HepG2 (cell line): ENCODE results near the gene PRR33. TPM values are rescaled to one million over a fixed set of nuclear protein-coding genes. Genes with fewer than 3 reads are reported as not detected.

Experiments
- ATF1 ChIP-seq: IDR thresholded peaks from 2 replicates; pipeline ENCODE4 v1.6.1; 2016; ENCODE audit warnings: mild to moderate bottlenecking, control low read depth
- ATF7-NPFF ChIP-seq: sonication (generic); formaldehyde crosslinking; IDR thresholded peaks from 2 replicates; pipeline ENCODE4 v1.8.1; 2023; ENCODE audit warnings: mild to moderate bottlenecking, low read depth, missing genetic modification reagents, moderate library complexity
- BCL6 ChIP-seq: IDR thresholded peaks from 2 replicates; pipeline ENCODE4 v1.6.1; 2016; ENCODE audit warnings: missing genetic modification reagents, missing compliant biosample characterization
- FOXM1 ChIP-seq: sonication (generic); formaldehyde crosslinking; IDR thresholded peaks from 2 replicates; pipeline ENCODE4 v1.5.0; 2020; ENCODE audit warnings: missing genetic modification reagents
- HMG20B ChIP-seq: conservative IDR thresholded peaks from 2 replicates; pipeline ENCODE4 v1.6.1; 2016; ENCODE audit warnings: missing genetic modification reagents, missing compliant biosample characterization
- IKZF4 ChIP-seq: sonication (generic); formaldehyde crosslinking; IDR thresholded peaks from 2 replicates; pipeline ENCODE4 v1.5.1; 2020; ENCODE audit warnings: borderline replicate concordance, mild to moderate bottlenecking, low read depth, missing genetic modification reagents; ENCODE audit errors: not compliant biosample characterization
- PITX1 ChIP-seq: sonication (generic); formaldehyde crosslinking; IDR thresholded peaks from 2 replicates; pipeline ENCODE4 v1.5.1; 2020; ENCODE audit warnings: mild to moderate bottlenecking, missing genetic modification reagents
- REL ChIP-seq: sonication (generic); formaldehyde crosslinking; conservative IDR thresholded peaks from 2 replicates; pipeline ENCODE4 v1.8.0; 2022; ENCODE audit warnings: mild to moderate bottlenecking, missing genetic modification reagents, moderate library complexity
- ZFP90 ChIP-seq: sonication (generic); formaldehyde crosslinking; IDR thresholded peaks from 2 replicates; pipeline ENCODE4 v1.8.0; 2022; ENCODE audit warnings: missing genetic modification reagents, mild to moderate bottlenecking, inconsistent platforms, borderline replicate concordance
- ZNF10 ChIP-seq: sonication (generic); formaldehyde crosslinking; IDR thresholded peaks from 2 replicates; pipeline ENCODE4 v1.4.0; 2020; ENCODE audit warnings: mild to moderate bottlenecking, low read depth, missing genetic modification reagents, borderline replicate concordance
- ZNF253 ChIP-seq: sonication (generic); formaldehyde crosslinking; IDR thresholded peaks from 2 replicates; pipeline ENCODE4 v1.8.0; 2022; ENCODE audit warnings: mild to moderate bottlenecking, missing genetic modification reagents, borderline replicate concordance
- ZNF7 ChIP-seq: IDR thresholded peaks from 2 replicates; pipeline ENCODE4 v1.6.1; 2016; ENCODE audit warnings: missing biosample characterization, missing genetic modification reagents
- ZNF709 ChIP-seq: sonication (generic); formaldehyde crosslinking; IDR thresholded peaks from 2 replicates; pipeline ENCODE4 v1.5.0; 2020; ENCODE audit warnings: mild to moderate bottlenecking, missing genetic modification reagents
- ZNF768 ChIP-seq: sonication (generic); formaldehyde crosslinking; IDR thresholded peaks from 2 replicates; pipeline ENCODE4 v1.4.0; 2020; ENCODE audit warnings: missing genetic modification reagents
- polyA plus RNA-seq, 8 experiments: library from polyadenylated mRNA; depleted of rRNA in 3 of 8; stranded (reverse) in 7 of 8; unstranded in 1 of 8; fragments of >200 nt; fragmentation: Illumina TruSeq in 4 of 8; extraction: Trizol in 4 of 8; gene quantifications; 2 replicates each; pipeline versions ENCODE4 v1.2.1 to v1.2.3, GENCODE V29; 2011 to 2016; ENCODE audit warnings: low read depth in 4 of 8, missing spikeins in 1 of 8, mixed read lengths in 1 of 8; ENCODE audit not compliant: insufficient read depth in 1 of 8
- total RNA-seq, 5 experiments: library from RNA; depleted of rRNA; stranded (reverse); fragments of >200 nt; fragmentation: Illumina TruSeq; extraction: Trizol; gene quantifications; 2 replicates each; pipeline ENCODE4 v1.2.3, GENCODE V29; 2016; ENCODE audit warnings: low read depth in 1 of 5
- TF ChIP-seq, protein P1 (sequence below): sonication (generic); formaldehyde crosslinking; IDR thresholded peaks from 2 replicates; pipeline ENCODE4 v1.4.0; 2020; ENCODE audit warnings: mild to moderate bottlenecking, missing genetic modification reagents
- TF ChIP-seq, protein P2 (sequence below): sonication (generic); formaldehyde crosslinking; IDR thresholded peaks from 2 replicates; pipeline ENCODE4 v1.5.0; 2020; ENCODE audit warnings: missing genetic modification reagents
- TF ChIP-seq, protein P3 (sequence below): sonication (generic); formaldehyde crosslinking; IDR thresholded peaks from 2 replicates; pipeline ENCODE4 v1.5.1; 2020; ENCODE audit warnings: mild to moderate bottlenecking, missing genetic modification reagents
- TF ChIP-seq, protein P4 (sequence below): sonication (generic); formaldehyde crosslinking; IDR thresholded peaks from 2 replicates; pipeline ENCODE4 v1.4.0; 2020; ENCODE audit warnings: missing genetic modification reagents, mild to moderate bottlenecking, borderline replicate concordance
- TF ChIP-seq, protein P5 (sequence below): sonication (generic); formaldehyde crosslinking; conservative IDR thresholded peaks from 2 replicates; pipeline ENCODE4 v1.4.0; 2020; ENCODE audit warnings: missing genetic modification reagents

PRR33 gene
- total and polyA plus RNA-seq, 2 of the 13 experiments (the other 11 are each of a cell fraction or from before 2014, with no cell fraction given), result not detected

DNA sequence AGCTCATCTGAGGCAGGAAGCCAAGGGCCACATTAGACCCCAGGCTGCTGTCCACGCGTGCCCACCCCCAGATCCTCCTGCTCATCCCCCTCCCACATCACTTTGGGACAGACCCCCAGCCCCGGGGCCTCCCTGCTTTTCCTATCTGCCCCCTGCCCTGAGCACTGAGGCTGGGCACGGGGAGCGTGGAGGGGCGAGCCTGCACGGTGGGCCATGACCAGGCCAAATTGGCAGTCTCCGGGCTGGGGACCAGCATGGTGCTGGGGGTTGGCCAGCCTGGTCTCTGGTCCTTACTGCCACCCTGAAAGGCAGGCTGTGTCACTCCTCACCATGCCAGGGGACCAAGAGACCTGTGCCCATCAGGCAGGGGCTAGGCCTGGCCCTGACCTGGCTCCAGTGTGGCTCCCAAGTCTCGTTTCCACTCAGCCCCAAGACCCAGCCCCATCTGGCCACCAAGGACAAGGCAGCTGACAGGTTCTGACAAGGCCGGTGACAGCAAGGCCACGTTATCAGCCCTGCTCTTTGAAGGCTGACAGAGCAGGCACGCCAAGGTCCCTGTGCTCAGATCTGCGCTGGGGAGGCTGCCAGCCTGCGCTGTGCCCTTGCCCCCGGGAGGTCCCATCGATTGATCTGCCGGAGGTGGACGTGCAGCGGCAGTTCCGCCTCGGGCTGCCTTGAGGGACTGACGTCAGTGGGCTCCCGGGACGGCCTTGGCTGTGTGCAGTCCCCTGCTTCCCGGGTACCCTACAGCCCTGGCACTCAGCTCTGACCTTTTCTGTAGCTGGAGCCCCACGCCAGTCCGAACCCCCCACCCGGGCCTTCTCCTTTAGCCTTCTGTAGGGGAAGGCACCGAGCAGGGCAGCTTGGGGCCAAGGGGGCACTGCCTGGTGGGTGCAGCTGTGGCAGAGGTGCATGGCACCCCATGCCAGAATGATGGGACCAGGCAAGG lies 49.3 kb downstream of the PRR33 start (continued):
- TF ChIP-seq, protein P1, sequence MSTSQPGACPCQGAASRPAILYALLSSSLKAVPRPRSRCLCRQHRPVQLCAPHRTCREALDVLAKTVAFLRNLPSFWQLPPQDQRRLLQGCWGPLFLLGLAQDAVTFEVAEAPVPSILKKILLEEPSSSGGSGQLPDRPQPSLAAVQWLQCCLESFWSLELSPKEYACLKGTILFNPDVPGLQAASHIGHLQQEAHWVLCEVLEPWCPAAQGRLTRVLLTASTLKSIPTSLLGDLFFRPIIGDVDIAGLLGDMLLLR (CRISPR knock-in tag), result no peak
- TF ChIP-seq BCL6 (CRISPR knock-in tag), result peak; percentile 81
- TF ChIP-seq, protein P2, sequence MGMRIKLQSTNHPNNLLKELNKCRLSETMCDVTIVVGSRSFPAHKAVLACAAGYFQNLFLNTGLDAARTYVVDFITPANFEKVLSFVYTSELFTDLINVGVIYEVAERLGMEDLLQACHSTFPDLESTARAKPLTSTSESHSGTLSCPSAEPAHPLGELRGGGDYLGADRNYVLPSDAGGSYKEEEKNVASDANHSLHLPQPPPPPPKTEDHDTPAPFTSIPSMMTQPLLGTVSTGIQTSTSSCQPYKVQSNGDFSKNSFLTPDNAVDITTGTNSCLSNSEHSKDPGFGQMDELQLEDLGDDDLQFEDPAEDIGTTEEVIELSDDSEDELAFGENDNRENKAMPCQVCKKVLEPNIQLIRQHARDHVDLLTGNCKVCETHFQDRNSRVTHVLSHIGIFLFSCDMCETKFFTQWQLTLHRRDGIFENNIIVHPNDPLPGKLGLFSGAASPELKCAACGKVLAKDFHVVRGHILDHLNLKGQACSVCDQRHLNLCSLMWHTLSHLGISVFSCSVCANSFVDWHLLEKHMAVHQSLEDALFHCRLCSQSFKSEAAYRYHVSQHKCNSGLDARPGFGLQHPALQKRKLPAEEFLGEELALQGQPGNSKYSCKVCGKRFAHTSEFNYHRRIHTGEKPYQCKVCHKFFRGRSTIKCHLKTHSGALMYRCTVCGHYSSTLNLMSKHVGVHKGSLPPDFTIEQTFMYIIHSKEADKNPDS (CRISPR knock-in tag), result 0 out of 2 replicates have a peak, but pooled peaks have one; percentile 24
- TF ChIP-seq ATF7-NPFF, result peak; percentile 85; the same call in 1 of the 2 replicates
- TF ChIP-seq PITX1, result peak; percentile 94
- peak; percentile 58; the same call in 1 of the 2 replicates for TF ChIP-seq ZFP90 (CRISPR knock-in tag)
- TF ChIP-seq ZNF7, result no peak
- TF ChIP-seq, protein P3, sequence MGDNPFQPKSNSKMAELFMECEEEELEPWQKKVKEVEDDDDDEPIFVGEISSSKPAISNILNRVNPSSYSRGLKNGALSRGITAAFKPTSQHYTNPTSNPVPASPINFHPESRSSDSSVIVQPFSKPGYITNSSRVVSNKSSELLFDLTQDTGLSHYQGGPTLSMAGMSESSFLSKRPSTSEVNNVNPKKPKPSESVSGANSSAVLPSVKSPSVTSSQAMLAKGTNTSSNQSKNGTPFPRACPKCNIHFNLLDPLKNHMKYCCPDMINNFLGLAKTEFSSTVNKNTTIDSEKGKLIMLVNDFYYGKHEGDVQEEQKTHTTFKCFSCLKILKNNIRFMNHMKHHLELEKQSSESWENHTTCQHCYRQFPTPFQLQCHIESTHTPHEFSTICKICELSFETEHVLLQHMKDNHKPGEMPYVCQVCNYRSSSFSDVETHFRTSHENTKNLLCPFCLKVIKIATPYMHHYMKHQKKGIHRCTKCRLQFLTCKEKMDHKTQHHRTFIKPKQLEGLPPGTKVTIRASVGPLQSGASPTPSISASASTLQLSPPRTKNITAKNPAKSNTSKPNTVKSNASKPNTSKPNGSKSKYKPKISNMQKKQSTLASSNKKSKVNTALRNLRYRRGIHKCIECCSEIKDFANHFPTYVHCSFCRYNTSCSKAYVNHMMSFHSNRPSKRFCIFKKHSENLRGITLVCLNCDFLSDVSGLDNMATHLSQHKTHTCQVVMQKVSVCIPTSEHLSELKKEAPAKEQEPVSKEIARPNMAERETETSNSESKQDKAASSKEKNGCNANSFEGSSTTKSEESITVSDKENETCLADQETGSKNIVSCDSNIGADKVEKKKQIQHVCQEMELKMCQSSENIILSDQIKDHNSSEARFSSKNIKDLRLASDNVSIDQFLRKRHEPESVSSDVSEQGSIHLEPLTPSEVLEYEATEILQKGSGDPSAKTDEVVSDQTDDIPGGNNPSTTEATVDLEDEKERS (CRISPR knock-in tag), result peak; percentile 93; the same call in 1 of the 2 replicates
- 0 out of 2 replicates have a peak, but pooled peaks have one; percentile 14 for TF ChIP-seq ZNF709 (CRISPR knock-in tag)
- TF ChIP-seq, protein P4, sequence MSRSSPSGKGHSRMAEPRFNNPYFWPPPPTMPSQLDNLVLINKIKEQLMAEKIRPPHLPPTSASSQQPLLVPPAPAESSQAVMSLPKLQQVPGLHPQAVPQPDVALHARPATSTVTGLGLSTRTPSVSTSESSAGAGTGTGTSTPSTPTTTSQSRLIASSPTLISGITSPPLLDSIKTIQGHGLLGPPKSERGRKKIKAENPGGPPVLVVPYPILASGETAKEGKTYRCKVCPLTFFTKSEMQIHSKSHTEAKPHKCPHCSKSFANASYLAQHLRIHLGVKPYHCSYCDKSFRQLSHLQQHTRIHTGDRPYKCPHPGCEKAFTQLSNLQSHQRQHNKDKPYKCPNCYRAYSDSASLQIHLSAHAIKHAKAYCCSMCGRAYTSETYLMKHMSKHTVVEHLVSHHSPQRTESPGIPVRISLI (CRISPR knock-in tag), result no peak; the same call in 1 of the 2 replicates
- TF ChIP-seq, protein P5, sequence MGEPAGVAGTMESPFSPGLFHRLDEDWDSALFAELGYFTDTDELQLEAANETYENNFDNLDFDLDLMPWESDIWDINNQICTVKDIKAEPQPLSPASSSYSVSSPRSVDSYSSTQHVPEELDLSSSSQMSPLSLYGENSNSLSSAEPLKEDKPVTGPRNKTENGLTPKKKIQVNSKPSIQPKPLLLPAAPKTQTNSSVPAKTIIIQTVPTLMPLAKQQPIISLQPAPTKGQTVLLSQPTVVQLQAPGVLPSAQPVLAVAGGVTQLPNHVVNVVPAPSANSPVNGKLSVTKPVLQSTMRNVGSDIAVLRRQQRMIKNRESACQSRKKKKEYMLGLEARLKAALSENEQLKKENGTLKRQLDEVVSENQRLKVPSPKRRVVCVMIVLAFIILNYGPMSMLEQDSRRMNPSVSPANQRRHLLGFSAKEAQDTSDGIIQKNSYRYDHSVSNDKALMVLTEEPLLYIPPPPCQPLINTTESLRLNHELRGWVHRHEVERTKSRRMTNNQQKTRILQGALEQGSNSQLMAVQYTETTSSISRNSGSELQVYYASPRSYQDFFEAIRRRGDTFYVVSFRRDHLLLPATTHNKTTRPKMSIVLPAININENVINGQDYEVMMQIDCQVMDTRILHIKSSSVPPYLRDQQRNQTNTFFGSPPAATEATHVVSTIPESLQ (CRISPR knock-in tag), result no peak
- TF ChIP-seq ZNF768 (CRISPR knock-in tag), result no peak
- TF ChIP-seq FOXM1 (CRISPR knock-in tag), result no peak
- TF ChIP-seq ZNF10, result no peak
- no peak for TF ChIP-seq REL (CRISPR knock-in tag)
- peak; percentile 70 for TF ChIP-seq IKZF4 (CRISPR knock-in tag)
- peak; percentile 30; the same call in 1 of the 2 replicates for TF ChIP-seq ATF1 (CRISPR knock-in tag)
- peak; percentile 52; the same call in 1 of the 2 replicates for TF ChIP-seq HMG20B (CRISPR knock-in tag)
- TF ChIP-seq ZNF253 (CRISPR knock-in tag), result no peak; the same call in 1 of the 2 replicates
